ENCODE data around the gene EML4. TPM values are rescaled to one million over a fixed set of nuclear protein-coding genes. Genes with fewer than 3 reads are reported as not detected.

The EML4 gene
- polyA plus RNA-seq, 1 experiment = 81.0 TPM

DNA sequence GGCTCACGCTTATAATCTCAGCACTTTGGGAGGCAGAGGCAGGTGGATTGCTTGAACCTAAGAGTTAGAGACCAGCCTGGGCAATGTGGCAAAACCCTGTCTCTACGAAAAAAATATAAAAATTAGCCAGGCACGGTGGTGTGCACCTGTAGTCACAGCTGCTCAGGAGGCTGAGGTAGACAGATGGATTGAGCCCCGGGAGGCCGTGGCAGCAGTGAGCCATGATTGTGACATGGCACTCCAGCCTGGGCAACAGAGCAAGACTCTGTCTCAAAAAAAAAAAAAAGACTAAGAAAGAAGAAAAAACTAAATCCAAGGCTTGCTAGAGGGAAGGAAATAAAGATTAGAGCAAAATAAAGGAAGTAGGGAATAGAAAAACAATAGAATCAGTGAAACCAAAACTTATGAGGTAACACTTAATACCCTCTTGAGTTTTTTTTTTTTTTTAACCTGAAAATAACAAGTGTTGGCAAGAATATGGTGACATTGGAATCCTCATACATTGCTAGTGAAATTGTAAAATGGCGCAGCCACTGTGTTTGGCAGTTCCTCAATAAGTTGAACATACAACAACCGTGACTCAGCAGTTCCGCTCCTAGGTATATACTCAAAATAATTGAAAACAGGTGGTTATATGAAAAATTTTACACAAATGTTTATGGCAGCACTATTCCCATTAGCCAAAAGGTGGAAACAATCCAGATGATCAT, 85.2 kb downstream of the EML4 start:
- ChIA-PET POLR2A (no interaction called here), CTCF (no interaction called here)
- Histone ChIP-seq H3K9me3 (ENCODE audit: control insufficient read depth, insufficient read depth, low read length) (no peaks in the 10 kb centered on the region; the same call in 1 of the 2 replicates), H3K27ac (ENCODE audit: low read depth, low read length) (no peak overlapping the region), H3K27me3 (ENCODE audit: control insufficient read depth, insufficient read depth, low read length) (no peaks in the 10 kb centered on the region), H3K4me3 (ENCODE audit: low read depth, low read length) (no peak overlapping the region)
- no peak for DNase-seq (ENCODE audit: low read depth, low spot score)
- TF ChIP-seq, protein P1, sequence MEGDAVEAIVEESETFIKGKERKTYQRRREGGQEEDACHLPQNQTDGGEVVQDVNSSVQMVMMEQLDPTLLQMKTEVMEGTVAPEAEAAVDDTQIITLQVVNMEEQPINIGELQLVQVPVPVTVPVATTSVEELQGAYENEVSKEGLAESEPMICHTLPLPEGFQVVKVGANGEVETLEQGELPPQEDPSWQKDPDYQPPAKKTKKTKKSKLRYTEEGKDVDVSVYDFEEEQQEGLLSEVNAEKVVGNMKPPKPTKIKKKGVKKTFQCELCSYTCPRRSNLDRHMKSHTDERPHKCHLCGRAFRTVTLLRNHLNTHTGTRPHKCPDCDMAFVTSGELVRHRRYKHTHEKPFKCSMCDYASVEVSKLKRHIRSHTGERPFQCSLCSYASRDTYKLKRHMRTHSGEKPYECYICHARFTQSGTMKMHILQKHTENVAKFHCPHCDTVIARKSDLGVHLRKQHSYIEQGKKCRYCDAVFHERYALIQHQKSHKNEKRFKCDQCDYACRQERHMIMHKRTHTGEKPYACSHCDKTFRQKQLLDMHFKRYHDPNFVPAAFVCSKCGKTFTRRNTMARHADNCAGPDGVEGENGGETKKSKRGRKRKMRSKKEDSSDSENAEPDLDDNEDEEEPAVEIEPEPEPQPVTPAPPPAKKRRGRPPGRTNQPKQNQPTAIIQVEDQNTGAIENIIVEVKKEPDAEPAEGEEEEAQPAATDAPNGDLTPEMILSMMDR (IDR thresholded peaks at IDR 0.05; ENCODE audit: low read depth, low read length) = no peak

DNA sequence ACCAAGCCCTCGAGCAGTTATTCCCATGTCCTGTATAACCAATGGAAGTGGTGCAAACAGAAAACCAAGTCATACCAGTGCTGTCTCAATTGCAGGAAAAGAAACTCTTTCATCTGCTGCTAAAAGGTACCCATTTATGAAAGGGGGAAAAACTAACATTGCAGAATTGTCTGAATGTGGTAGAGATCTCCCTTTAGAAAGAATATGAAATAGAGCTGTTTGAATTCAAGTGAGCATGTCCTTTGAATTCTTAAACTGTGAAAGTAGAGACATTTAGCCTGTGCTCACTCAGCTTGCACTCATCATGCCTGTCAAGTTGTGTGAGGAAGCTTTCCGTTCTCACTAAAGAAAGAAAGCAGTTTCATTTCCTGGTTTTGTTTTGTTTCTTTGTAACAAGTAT, 87.4 kb downstream of the EML4 start:
- TF ChIP-seq, protein P1 (IDR thresholded peaks at IDR 0.05; ENCODE audit: low read depth, low read length) = no peak
- CTCF ChIA-PET = interaction anchor here (1.2 kb wide), 1 partner anchor 16 kb away, joined by 3 read pairs; no protein-coding TSS in a partner anchor

DNA sequence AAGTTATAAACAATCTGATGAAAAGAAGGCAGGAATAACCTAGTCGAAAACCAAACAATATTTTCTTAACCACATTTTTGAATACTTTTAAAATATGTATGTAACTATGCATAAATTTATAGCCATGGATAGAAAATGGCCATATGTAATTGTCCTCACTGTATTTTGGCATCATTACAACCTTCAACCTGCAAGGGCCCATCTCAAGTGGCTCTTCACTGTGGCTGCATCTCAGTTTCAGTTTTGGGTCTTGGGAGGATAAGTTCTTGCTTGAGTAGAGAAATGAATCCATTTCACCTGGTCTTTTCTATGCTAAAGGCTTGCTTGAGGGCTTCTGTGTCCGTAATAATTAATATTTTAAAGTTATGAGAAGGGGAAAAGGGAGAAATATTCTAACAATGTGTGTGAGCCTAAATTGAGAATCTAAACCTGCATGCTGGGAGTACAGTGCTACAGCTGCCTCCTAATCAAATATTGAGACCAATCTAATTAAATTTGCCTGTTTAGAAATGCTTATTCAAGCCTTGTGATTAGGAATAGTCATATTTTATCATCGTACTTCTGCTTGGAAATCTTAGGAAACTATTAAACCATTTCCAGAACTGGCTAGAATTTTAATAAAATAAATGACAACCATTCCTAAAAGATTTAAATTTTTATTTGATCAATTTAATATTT, 92.5 kb downstream of the EML4 start:
- no peak overlapping the region for H3K4me3 ChIP-seq (ENCODE audit: low read depth, low read length)
- no peaks in the 10 kb centered on the region for H3K27me3 ChIP-seq (ENCODE audit: control insufficient read depth, insufficient read depth, low read length)
- no peak overlapping the region for H3K27ac ChIP-seq (ENCODE audit: low read depth, low read length)
- ChIA-PET CTCF (no interaction called here), POLR2A (no interaction called here)
- TF ChIP-seq, protein P1 (IDR thresholded peaks at IDR 0.05; ENCODE audit: low read depth, low read length) = no peak
- DNase-seq (ENCODE audit: low read depth, low spot score) = no peak
- no peaks in the 10 kb centered on the region for H3K9me3 ChIP-seq (ENCODE audit: control insufficient read depth, insufficient read depth, low read length)

More for the DNA sequence above, 87.4 kb downstream of the EML4 start:
- POLR2A ChIA-PET = interaction anchor here (0.6 to 1.0 kb wide), 2 partner anchors 28 to 53 kb away, joined by 3 to 5 read pairs; no protein-coding TSS in a partner anchor
- Histone ChIP-seq H3K9me3 (ENCODE audit: control insufficient read depth, insufficient read depth, low read length) (no peaks in the 10 kb centered on the region; the same call in 1 of the 2 replicates), H3K27me3 (ENCODE audit: control insufficient read depth, insufficient read depth, low read length) (no peaks in the 10 kb centered on the region), H3K27ac (ENCODE audit: low read depth, low read length) (no peak overlapping the region), H3K4me3 (ENCODE audit: low read depth, low read length) (no peak overlapping the region)
- no peak for DNase-seq (ENCODE audit: low read depth, low spot score)

DNA sequence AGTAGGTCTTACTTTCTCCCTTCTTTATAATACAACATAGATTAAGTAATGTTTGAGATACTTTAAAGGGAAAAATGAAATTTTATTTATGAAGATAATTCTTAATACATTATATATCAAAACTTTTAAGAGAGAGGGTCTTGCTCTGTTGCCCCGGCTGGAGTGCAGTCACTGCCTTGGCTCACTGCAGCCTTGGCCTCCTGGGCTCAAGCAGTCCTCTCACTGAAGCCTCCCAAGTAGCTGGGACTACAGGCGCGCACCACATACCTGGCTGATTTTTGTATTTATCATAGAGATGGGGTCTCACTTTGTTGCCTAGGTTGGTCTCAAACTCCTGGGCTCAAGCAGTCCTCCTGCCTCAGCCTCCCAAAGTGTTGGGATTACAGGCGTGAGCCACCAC, 97.1 kb downstream of the EML4 start:
- DNase-seq (ENCODE audit: low read depth, low spot score) = no peak
- TF ChIP-seq, protein P1 (IDR thresholded peaks at IDR 0.05; ENCODE audit: low read depth, low read length) = no peak
- ChIA-PET POLR2A (no interaction called here), CTCF (no interaction called here)
- H3K27me3 ChIP-seq (ENCODE audit: control insufficient read depth, insufficient read depth, low read length) = no peaks in the 10 kb centered on the region
- H3K9me3 ChIP-seq (ENCODE audit: control insufficient read depth, insufficient read depth, low read length) = no peaks in the 10 kb centered on the region
- no peak overlapping the region for H3K27ac ChIP-seq (ENCODE audit: low read depth, low read length)
- H3K4me3 ChIP-seq (ENCODE audit: low read depth, low read length) = no peak overlapping the region

DNA sequence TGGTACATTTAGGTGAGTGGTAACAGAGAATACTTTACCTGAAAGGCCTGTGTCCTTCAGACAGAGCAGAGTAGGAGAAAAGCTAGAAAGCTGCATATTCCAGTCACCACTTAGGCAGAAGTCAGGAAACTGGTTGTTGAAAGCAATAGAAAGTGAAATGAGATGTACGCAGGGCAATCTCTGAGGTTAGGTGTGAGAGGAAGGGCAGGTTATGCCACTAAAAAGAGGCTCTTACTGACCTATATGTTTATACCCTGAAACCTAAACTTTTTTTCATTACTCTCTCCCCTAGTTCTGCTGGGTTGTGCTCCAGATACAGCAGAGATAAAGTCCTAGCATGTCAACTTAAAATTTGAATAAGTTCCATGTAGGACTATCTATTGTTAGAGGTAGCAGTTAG, 98.4 kb downstream of the EML4 start:
- H3K9me3 ChIP-seq (ENCODE audit: control insufficient read depth, insufficient read depth, low read length) = no peaks in the 10 kb centered on the region
- no peaks in the 10 kb centered on the region for H3K27me3 ChIP-seq (ENCODE audit: control insufficient read depth, insufficient read depth, low read length)
- DNase-seq (ENCODE audit: low read depth, low spot score) = no peak
- ChIA-PET POLR2A (no interaction called here), CTCF (interaction anchor here (0.6 kb wide), 2 partner anchors 50 to 534 kb away, joined by 3 to 5 read pairs; no protein-coding TSS in a partner anchor)
- H3K4me3 ChIP-seq (ENCODE audit: low read depth, low read length) = no peak overlapping the region
- TF ChIP-seq, protein P1 (IDR thresholded peaks at IDR 0.05; ENCODE audit: low read depth, low read length) = no peak
- H3K27ac ChIP-seq (ENCODE audit: low read depth, low read length) = no peak overlapping the region
